Fibroblast of pulmonary artery (primary cell): Measurements from ENCODE around the gene HSD17B3.

ENCODE experiments used
- DNase-seq: peaks from one replicate; pipeline ENCODE4 v3.0.0-alpha.2; 2010; ENCODE audit warnings: low read depth
- H3K4me3 ChIP-seq: replicated peaks from 2 replicates; pipeline ENCODE4 v1.5.1; 2011; ENCODE audit warnings: low read depth, mild to moderate bottlenecking, control low read depth, low read length, moderate library complexity
- CTCF ChIP-seq: IDR thresholded peaks from 2 replicates; pipeline ENCODE4 v1.5.1; 2011; ENCODE audit warnings: mild to moderate bottlenecking, control low read depth, low read length, inconsistent platforms; ENCODE audit errors: missing control alignments

HSD17B3 gene

GRCh38 chr9:96186591-96187011 lies 115.4 kb downstream of the HSD17B3 start:
- H3K4me3 ChIP-seq: no peak overlapping the region
- no peak for TF ChIP-seq CTCF
- DNase-seq: peak; percentile 2

- TF ChIP-seq CTCF: no peak
- DNase-seq: no peak
- no peak overlapping the region for H3K4me3 ChIP-seq
Observed at GRCh38 chr9:96185518-96186156, 116.3 kb downstream of the HSD17B3 start.
